Stimulated activated CD4-positive, alpha-beta T cell treated with anti-CD3 and anti-CD28 coated beads, Interleukin-4, amount 100 ng/mL, for 48 hours (primary cell): ENCODE measurements around the gene DQX1.

Source experiments
- DNase-seq, 2 donors: peaks; one replicate each; pipeline ENCODE4 v3.0.0-alpha.2; 2020; ENCODE audit warnings: low read depth in 2 of 2

Gene DQX1

GRCh38 chr2:74511104-74511989 is 14.7 kb downstream of the DQX1 start:
- no peak for DNase-seq

- DNase-seq: no peak
These were observed 15.8 kb downstream of the DQX1 start for GRCh38 chr2:74510272-74510671.

- no peak for DNase-seq
These were observed 18.0 kb downstream of the DQX1 start for GRCh38 chr2:74507926-74508520.

- peak; percentile 98 to 99 for DNase-seq
These were observed 18.7 kb downstream of the DQX1 start, which contains the start of gene PCGF1 for GRCh38 chr2:74507145-74507925. TSS of gene PCGF1 (minus strand) at chr2:74507695. CDS start at chr2:74507668, 27 bp downstream.

GRCh38 chr2:74505448-74506246 is 20.4 kb downstream of the DQX1 start:
- no peak for DNase-seq

GRCh38 chr2:74504591-74504990 is 21.4 kb downstream of the DQX1 start:
- DNase-seq: no peak

- DNase-seq: no peak
These were observed 22.2 kb downstream of the DQX1 start for GRCh38 chr2:74503506-74504475.

GRCh38 chr2:74502720-74503505 is 23.1 kb downstream of the DQX1 start:
- DNase-seq: peak in 1 of 2 donors; percentile 39

GRCh38 chr2:74502147-74502719 is 23.8 kb downstream of the DQX1 start:
- no peak for DNase-seq

GRCh38 chr2:74501335-74502071 is 24.5 kb downstream of the DQX1 start:
- no peak for DNase-seq

- DNase-seq: no peak
These were observed 25.5 kb downstream of the DQX1 start for GRCh38 chr2:74500578-74500946.

- no peak for DNase-seq
These were observed 26.0 kb downstream of the DQX1 start for GRCh38 chr2:74499940-74500577.

GRCh38 chr2:74499267-74499939 is 26.6 kb downstream of the DQX1 start, which contains the start of gene LBX2:
TSS of gene LBX2 (minus strand) at chr2:74499603. CDS start at chr2:74499537, 66 bp downstream.
- DNase-seq: peak in 1 of 2 donors; percentile 43

- DNase-seq: no peak
These were observed 27.3 kb downstream of the DQX1 start for GRCh38 chr2:74498500-74499266.

GRCh38 chr2:74497777-74498499 is 28.1 kb downstream of the DQX1 start:
- peak in 1 of 2 donors; percentile 17 for DNase-seq
